D721Med (cell line): Measurements from ENCODE around the gene FNTB.

Experiments used
- DNase-seq: peaks from one replicate; pipeline ENCODE4 v3.0.0; 2011; ENCODE audit warnings: low spot score; ENCODE audit not compliant: insufficient read length
- FAIRE-seq: peaks from 2 replicates; lab custom pipeline; 2011; peaks lifted over from hg19 to GRCh38; lab: Jason Lieb, UNC
- CTCF ChIP-seq: IDR thresholded peaks from 2 replicates; pipeline ENCODE4 v1.5.1; 2012; ENCODE audit warnings: mild to moderate bottlenecking, control low read depth; ENCODE audit not compliant: insufficient read depth; ENCODE audit errors: missing control alignments

Gene FNTB

GRCh38 chr14:65045709-65046108, 59.0 kb downstream of the FNTB start:
- no peak for DNase-seq
- FAIRE-seq, result no peak
- TF ChIP-seq CTCF, result no peak

- DNase-seq (no peak), FAIRE-seq (no peak)
- TF ChIP-seq CTCF, result no peak
Observed at GRCh38 chr14:65052832-65053231, 66.1 kb downstream of the FNTB start.

GRCh38 chr14:65053466-65053865, 66.8 kb downstream of the FNTB start:
- FAIRE-seq (no peak), DNase-seq (no peak)
- no peak for TF ChIP-seq CTCF

GRCh38 chr14:65054471-65055085, 67.9 kb downstream of the FNTB start:
- no peak for TF ChIP-seq CTCF
- FAIRE-seq (no peak), DNase-seq (no peak)

GRCh38 chr14:65057695-65058094, 71.0 kb downstream of the FNTB start:
- DNase-seq, result no peak
- FAIRE-seq, result no peak
- TF ChIP-seq CTCF, result no peak

GRCh38 chr14:65062096-65063075, 75.7 kb downstream of the FNTB start:
- DNase-seq, result no peak
- FAIRE-seq, result no peak
- no peak for TF ChIP-seq CTCF
